Right ventricle myocardium superior (tissue), 1 donor: ENCODE results near the gene MYT1. TPM values are rescaled to one million over a fixed set of nuclear protein-coding genes. Genes with fewer than 3 reads are reported as not detected.
"Not testable (repeated sequence)": the region's sequence is repeated elsewhere in the genome, so short reads cannot be mapped to it uniquely, and the experiment has no call there.

Experiments
- ATAC-seq: fragments of 200-7000 bp; cut with Tn5 transposase; one replicate; pipeline ENCODE4 v1.9.1; 2020; ENCODE audit warnings: mild to moderate bottlenecking; ENCODE audit not compliant: poor library complexity
- DNase-seq: peaks from one replicate; pipeline ENCODE4 v3.0.0-alpha.2; 2020
- intact Hi-C: fragments of 100-400 bp; cut with DNase I; formaldehyde crosslinking; loops from one replicate; pipeline ENCODE4 v1.11.2; 2022
- total RNA-seq: library from RNA; stranded (reverse); fragmentation: NEBNext Ultra II Directional; extraction: Animal tissue kit (Norgen Biotek cat#: 25700); gene quantifications from one replicate; pipeline ENCODE4 v1.2.1, GENCODE V29; 2021
- donor health status: DM: no; HTN: yes; CAD: no; lungs with severe emphysema.

MYT1 gene
- total RNA-seq, 1 donor from 2014 or later, result 0.40 TPM

DNA sequence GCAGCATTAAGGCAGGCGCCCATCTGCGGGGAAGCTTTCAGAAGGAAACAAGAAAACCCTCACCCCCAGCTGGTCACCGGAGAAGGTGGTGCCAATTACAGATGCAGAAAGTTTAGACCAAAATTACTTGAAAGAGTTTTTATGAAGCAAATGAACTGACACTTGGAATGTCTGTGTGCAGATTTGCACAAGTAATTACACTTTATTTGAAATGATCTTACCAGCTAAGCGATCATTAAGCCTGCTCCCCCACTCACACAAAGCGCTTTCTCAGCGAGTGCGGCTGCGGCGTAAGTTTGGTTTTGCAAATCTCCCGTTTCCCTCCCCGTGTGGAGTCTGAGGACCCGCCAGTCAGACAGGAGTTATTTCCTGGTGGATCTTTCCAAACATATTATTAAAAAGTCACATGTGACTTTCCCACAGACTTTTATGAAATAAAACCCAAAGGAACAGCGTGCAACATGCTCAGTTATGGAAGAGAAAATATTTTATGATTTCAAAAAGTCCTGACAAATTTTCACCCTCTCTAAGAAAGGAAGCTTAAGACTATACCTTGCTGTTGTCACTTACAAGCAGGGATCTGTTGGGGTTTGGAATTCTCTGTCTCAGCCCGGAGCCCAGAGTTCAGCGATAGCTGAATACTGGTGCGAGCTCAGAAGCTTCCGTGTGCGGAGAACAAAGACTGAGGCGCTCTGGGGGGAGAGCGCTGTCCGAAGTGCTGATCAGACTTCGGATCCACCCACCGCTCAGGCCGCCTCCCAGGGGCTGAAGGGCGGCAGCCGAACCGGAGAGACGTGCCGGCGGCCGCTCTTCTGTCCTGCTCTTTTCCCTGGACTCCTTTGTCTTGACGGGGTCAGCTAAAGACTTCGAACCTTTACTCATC lies 2.7 kb upstream of the MYT1 start:
- ATAC-seq, result peak; percentile 68
- intact Hi-C loops, result no loop called here
- peak; percentile 54 for DNase-seq

DNA sequence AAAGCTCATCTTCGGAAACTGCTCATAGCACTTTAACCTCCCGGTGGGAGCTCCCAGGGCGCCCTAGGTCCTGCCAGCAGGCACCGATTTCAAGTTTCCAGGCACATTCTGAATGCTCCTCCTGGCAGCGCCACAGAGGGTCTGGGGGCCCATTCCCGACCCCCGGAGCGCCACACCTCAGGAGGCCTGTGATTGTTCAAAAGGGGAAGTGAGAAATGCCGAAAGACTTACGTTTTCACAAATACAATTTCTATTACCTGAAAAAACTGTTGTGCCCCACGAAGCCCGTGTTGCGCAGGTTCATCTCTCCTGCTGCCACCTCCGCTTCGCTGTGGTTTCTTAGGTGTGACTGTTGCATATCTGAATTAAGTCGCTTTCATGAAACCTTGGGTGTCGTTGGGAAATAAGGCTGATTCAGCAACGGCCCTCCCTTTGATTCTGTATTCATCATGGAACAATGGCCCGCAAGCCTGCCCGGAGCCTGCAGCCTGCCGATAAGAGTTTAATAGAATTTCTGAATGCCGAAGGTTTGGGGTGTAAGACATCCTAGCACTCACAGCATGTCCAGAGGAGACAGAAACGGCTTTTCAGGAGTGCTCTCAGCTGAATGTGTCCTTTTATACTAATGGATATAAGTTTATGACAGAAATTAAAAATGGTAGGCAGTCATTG lies 1.9 kb upstream of the MYT1 start:
- no peak for ATAC-seq
- intact Hi-C loops, result no loop called here

DNA sequence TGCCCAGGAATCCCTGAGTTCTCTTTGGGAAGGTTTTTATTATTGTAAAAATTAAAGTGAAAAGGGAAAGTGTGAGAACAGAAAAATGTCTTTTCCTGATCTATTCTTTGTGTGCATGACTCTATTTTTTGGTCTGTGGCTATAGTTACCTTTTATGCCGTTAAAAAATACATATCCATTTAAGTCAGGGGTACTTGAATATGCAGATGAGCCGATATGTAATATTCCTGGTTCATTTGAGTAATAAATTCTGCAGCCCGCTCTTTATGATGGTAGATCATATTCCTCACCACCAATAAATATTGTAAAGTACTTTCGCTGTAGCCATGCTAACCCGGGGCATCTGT lies 503 bp upstream of the MYT1 start:
- no peak for ATAC-seq
- intact Hi-C loops, result no loop called here
- no peak for DNase-seq

More for the DNA sequence above, 1.9 kb upstream of the MYT1 start:
- DNase-seq, result peak; percentile 20

DNA sequence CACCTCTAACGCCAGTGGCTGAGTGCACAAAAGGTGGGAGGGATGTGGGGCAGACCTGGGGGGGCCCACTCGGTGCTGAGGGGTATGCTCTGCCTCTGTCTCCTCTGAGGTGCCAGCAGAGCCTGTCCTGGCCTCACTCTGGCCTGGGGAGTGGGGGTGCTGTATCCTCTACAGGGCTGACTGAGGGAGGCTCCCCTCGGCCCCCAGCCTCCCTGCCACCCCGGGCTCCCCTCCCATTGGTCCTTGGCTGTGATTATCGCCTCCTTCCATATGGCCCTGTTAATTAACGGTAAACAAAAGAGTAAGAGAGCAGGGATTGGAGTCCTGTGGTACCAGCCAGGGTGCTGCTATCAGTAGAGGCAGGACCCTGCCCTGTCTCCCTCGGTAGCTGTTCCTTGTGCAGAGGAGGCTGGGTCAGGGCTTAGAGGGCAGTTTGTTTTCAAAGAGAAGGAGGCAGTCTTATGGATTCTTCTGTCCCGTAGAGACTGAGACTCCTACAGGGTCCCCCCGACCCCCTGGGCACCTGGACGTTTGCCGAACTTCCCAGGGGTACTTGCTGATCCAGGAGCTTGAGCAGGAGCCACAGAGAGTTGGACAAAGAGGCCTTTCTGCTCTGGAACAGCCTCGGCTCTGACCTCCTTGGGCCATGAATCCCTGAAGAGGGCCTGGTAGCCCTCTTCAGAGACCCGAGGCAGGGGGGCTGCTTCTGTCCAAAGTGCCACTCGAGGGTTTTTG lies 1.8 kb downstream of the MYT1 start:
- intact Hi-C loops, result no loop called here
- peak; percentile 30 for DNase-seq
- no peak for ATAC-seq

DNA sequence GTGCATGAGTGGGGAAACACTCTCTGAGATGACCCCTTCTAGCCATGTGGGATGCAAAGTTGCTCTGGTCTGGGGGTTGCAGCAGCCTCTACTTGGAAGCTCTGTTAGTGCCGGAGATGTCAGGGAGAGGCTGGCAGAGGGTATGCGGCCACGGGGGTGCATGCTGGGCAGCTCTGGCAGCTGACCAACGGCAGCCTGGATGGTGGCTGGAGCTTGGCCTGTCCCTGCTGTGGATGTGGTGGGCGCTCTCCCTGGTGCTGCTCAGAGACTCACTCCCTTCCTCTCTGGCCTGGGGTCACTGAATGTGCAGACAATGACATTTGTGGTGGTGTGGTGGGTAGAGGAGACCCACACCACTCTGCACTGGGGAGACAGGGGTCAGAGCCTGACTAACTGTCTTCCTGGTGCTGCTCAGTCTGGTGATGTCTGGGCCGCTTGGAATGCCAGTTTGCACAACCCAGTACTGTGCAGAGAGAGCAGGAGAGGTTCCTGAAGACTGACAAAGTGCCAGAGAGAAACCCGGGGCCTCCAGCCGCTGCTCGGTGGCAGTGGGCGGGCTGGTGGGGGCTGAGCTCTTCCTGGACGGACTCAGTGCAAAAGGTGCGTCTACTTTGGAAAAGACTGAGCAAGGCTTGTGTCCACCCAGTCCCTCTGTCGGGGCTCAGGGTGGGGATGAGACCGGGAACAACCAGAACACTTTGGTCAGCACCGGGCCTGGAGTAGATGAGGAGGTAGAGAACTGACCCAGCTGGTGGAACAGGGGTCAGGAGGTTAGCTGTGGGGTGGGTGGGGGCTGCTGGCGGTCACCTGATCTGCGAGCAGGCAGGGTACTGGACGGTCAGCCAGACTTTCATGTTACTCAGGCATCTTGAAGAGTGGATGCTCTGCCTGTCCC lies 2.7 kb downstream of the MYT1 start:
- DNase-seq (peak; percentile 30), ATAC-seq (no peak)

DNA sequence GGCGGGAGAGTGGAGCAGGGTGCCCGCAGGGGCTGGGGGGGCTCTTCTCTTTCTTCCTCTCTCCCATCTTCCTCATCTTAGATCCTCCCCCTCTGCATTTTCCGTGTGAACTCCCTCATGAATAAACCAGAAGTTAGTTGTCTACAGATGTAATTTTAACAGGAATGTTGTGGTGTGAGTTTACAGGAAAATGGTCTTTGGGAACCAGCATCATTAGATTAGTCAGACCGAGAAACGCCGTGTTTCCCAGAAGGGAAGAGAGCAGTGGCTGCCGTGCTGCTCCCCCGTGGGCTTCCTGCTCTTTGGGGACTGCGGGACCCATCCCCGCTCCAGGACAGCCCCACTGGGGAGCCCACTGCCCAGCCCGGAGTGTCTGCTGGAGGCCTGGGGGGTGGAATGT lies 3.4 kb downstream of the MYT1 start:
- intact Hi-C loops, result no loop called here
- ATAC-seq, result no peak
- DNase-seq, result peak; percentile 4

More for the DNA sequence above, 2.7 kb downstream of the MYT1 start:
- intact Hi-C loops, result no loop called here

DNA sequence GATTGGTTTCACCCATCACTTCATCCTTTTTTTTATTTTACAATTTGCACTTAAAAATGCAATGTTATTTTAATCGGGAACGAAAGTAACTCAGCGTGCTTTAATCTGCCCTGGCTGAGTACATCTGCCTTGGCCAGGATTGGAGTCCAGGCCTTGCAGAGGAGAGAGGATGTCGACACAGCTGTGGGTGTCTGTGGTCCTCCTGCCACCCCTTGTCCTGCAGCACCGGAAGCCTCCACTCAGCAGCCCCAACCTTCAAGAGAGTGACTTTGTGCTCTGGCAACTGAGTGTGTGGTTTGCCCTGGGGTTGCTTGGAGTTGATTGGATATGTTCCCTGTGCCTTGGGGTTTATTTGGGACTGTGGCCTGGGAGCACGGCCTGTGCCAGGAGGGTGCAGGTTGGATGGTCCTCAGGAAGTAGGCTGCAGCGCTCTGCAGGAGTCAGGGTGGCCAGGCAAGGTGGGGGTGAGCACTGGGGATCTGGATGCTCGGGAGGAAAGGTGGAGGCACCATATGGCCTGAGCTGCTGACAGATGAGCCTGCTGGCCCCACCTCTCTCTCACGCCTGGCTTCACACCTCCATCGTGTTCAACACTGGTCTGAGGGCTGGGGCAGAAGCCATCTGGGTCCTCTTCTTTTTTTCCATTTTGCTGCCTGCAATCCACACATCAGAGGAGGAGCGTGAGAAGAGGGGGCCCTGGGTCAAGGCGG lies 4.3 kb downstream of the MYT1 start:
- ATAC-seq (no peak), DNase-seq (peak; percentile 22)
- intact Hi-C loops, result no loop called here

DNA sequence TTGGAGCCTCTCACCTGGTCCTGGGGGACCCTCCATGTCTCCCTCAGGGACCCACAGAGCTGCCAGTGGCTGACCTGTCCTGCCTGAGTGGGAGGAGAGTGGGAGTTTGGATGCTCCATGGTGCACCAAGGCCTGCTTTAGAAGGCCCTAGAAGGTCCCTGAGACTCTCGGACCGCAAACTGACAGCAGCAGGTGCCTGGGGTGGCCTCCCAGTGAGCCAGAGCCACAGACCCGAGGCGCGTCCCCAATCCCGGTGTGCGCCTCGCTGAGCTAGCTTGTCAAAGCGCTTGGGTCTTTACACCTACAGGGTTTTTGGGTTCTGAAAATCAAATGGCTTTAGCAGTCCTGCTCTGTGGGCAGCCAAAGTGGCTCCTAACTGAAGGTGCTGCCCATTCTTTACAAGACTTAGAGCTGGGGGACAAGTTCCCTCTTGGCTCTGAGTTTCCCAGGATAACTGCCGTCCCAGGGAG lies 4.9 kb downstream of the MYT1 start:
- intact Hi-C loops, result no loop called here
- no peak for DNase-seq
- no peak for ATAC-seq

DNA sequence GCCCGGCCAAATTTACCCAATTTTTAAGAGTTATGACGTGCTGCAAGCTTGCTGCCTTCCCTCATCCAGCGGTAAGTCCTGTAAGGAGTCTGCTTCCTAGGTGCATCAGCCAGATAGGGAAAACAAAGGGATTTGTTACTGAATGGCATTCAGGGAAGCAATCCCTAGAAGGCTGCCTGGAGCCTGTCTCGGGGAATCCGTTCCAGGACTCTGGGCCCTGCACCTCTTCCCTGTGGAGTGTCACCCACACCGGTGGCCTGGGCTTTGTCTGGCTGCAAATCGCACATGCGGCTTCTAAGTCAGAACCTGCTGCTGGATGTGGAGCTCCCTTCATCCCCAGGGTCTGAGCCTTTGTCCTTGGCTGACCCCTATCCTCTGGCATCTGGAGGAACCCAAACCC lies 7.0 kb downstream of the MYT1 start:
- DNase-seq (peak; percentile 9), ATAC-seq (no peak)
- intact Hi-C loops, result no loop called here

DNA sequence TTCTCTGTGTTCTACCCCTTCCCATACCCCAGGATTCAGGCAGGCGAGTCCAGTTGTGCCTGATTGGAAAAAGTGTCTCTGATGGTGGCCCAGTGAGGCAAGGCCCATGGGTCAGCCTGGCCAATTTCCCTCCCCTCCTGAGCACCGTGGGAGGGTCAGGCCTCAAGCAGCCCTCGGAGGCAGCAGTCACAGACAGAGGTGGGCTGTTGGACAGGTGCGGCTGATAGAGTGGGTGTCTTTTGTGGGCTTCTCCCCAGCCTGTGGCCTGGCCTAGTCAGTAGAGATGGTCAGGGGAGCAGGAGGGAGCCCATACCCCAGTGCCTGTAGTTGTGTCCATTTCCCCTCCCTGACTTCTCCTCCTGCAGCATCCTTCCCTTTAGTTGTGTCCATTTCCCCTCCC lies 8.9 kb downstream of the MYT1 start:
- DNase-seq (peak; percentile 16), ATAC-seq (no peak)
- intact Hi-C loops, result no loop called here

DNA sequence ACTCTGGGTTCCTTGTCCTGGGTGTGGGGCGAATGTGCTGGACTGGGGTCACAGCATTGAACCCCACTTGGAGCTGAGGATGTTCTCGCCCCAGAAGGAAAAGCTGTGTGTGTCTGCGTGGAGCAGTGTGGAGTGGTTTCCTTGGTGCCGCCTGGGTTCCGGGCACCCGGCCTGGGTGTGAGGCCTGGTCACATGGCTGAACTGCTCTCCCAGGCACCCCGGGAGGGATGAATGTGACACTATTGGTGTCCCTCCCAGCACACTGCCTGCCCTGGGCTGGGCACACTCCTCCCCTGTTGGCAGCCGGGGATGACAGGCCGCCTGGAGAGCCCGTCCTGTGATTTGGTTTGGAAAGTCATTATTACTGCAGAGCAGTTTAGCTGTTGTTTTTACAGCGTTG lies 12.3 kb downstream of the MYT1 start:
- DNase-seq, result peak; percentile 50
- intact Hi-C loops, result no loop called here
- peak; percentile 61 for ATAC-seq

DNA sequence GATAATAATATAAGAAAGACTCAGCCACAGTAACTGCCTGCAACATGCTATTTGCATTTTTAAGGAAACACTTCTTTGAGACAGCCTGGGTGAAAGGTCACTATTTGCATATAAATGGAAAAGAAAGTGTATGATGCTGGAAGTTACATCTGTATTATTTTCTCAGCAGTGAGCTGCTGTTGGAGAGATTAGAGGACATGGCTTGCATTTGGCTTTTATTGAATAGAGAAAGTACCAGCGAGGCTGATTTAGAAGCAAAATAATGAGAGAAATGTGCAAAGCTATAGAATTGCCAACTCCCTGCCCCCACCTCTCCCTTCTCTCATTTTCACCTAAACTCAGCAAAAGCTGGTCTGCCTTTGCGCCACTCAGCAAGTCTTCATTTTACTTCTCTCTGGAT lies 12.7 kb downstream of the MYT1 start:
- DNase-seq (peak; percentile 2), ATAC-seq (no peak)
- intact Hi-C loops, result no loop called here

DNA sequence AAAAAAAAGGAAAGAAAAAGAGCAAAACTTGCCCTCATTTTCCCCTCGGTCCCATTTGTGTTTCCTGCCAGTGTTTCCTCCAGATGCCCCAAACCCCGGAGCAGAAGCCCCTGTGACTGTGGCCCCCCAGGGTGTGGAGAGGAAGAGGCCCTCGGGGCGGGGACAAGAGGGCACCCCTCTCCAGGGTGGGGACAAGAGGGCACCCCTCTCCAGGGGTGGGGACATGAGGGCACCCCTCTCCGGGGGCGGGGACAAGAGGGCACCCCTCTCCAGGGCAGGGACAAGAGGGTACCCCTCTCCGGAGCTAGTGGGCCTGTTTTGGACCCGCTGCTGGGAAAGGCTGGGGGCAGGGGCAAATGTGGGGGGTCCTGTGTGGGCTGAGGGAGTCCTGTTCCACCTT lies 13.1 kb downstream of the MYT1 start:
- peak; percentile 3 for DNase-seq
- ATAC-seq, result no peak
- intact Hi-C loops, result no loop called here

DNA sequence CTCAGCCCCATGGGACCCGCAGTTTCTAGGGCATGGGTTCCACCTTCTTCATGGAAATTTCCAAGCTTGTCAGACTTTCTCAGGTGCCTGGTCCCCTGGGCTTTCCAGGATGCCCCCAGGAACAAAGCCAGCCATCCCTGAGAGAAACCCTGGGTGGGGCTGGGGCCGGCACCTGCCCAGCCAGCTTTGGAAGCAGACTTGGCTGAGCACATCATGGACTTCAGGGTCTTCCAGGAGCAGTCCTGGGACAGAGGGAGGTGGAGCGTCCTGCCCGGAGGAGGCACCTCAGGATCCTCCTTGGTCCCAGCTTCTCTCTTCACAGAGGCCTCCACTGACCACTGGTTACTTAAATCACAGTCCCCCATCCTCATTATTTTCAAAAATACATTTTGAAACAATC lies 13.5 kb downstream of the MYT1 start:
- intact Hi-C loops, result no loop called here
- peak; percentile 4 for DNase-seq
- no peak for ATAC-seq

DNA sequence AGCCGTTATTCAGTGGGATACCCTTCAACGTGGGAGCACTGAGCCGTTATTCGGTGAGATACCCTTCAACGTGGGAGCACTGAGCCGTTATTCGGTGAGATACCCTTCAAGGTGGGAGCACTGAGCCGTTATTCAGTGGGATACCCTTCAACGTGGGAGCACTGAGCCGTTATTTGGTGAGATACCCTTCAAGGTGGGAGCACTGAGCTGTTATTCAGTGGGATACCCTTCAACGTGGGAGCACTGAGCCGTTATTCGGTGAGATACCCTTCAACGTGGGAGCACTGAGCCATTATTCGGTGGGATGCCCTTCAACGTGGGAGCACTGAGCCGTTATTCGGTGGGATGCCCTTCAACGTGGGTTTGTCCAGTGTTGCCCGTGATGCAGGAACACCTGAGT lies 14.7 kb downstream of the MYT1 start:
- ATAC-seq, intact Hi-C loops, DNase-seq: not testable (repeated sequence)

DNA sequence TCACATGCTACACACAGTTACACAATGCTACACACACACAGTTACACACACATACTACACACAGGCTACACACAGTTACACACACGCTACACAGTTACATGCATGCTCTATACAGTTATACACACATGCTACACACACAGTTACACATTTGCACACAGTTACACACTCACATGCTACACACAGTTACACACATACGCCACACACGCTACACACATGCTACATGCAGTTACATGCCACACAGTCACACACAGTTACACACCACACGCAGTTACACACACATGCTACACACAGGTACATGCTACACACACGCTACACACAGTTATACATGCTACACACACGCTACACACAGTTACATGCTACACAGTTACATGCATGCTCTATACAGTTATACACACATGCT lies 15.6 kb downstream of the MYT1 start:
- DNase-seq (peak; percentile 10), ATAC-seq (no peak)
- intact Hi-C loops, result no loop called here

DNA sequence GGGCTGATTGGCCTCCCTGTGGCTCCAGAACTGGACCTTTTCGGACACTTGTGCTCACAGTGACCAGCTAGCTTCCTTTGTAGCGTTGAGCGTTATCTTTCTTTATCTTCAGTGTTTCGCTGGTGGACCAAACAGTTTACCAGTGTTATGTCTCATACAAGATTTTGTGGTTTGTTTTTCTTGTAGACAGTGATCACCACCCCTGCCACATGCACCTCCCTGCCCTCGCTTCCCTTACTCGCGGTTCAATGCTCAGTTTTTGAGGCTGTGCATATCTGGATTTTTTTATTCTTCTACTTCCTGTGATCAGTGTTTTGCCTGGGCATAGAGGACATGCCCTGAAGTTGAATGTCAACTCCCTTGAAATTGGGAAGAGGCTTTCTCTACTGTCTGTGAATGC lies 16.4 kb downstream of the MYT1 start:
- intact Hi-C loops, result no loop called here
- ATAC-seq (no peak), DNase-seq (no peak)

DNA sequence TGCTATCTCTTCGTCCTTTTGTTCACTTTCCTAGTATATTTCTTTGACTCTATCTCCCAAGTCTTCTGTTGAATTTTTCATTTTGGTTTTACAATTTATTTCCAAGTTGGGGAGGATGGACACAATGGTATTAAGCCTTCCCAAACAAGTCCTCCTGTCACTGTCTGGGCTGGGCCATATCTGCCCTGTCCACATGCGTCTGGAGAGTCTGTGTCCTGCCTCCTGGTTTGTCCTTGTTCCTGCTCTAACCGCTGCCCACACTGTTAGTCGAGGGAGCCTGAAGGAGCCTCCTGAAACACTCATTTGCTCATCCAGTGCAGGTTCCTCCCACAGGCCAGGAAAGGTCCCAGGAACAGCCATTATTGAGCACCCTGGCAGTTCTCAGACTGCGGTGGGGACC lies 17.1 kb downstream of the MYT1 start:
- intact Hi-C loops, result no loop called here
- ATAC-seq, result no peak
- DNase-seq, result peak; percentile 8
